Fibroblast of skin of right biceps (primary cell): Measurements from ENCODE around the gene MAP4K4.
"Not testable (repeated sequence)": the region's sequence is repeated elsewhere in the genome, so short reads cannot be mapped to it uniquely, and the experiment has no call there.

Source experiments
- DNase-seq: peaks from one replicate; pipeline ENCODE4 v3.0.0-alpha.2; 2013

The MAP4K4 gene

DNA sequence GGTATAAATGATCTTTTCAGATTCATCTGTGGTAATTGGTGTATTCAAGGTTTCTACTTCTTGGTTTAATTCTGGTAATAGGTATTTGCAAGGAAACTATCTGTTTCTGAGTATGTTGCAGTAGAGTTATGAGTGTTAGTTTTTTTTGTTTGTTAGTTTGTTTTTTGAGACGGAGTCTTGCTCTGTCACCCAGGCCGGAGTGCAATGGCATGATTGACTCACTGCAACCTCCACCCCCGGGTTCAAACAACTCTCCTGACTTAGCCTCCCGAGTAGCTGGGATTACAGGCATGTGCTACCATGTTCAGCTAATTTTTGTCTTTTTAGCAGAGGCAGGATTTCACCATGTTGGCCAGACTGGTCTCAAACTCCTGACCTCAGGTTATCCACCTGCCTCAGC, 233.3 kb downstream of the MAP4K4 start:
- no peak for DNase-seq

GRCh38 chr2:101931402-101931801, 233.9 kb downstream of the MAP4K4 start:
- DNase-seq: no peak

GRCh38 chr2:101935764-101936163, 238.3 kb downstream of the MAP4K4 start:
- DNase-seq: not testable (repeated sequence)

DNA sequence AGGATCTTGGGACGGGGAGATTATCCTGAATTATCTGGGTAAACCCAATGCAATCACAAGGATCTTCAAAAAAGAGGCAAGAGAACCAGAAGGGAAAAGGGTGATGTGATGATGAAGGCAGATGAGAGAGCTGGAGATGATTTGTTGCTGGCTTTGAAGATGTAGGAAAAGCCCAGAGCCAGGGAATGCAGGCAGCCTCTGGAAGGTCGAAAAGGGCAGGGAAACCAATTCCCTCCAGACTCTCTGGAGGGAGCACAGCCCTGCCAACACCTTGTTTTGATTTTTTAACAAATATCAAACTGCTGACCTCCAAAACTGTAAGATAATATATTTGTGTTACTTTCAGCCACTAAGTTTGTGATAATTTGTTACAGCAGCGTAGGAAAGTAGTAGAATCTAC, 245.3 kb downstream of the MAP4K4 start:
- DNase-seq: no peak
